HepG2 (cell line): Measurements from ENCODE around the gene MLLT10. TPM values are rescaled to one million over a fixed set of nuclear protein-coding genes. Genes with fewer than 3 reads are reported as not detected.
A peak's percentile ranks its signal among the peaks of the same experiment; 100 is the strongest.

Source experiments
- AGO1 ChIP-seq: fragments of 200-400 bp; formaldehyde crosslinking; IDR thresholded peaks from 2 replicates; pipeline ENCODE4 v1.6.1; 2017; ENCODE audit warnings: mild to moderate bottlenecking, low read depth, low read length, moderate library complexity; ENCODE audit not compliant: poor library complexity, severe bottlenecking
- KDM6A ChIP-seq: IDR thresholded peaks from 2 replicates; pipeline ENCODE4 v1.6.1; 2016; ENCODE audit warnings: low read depth
- MIXL1 ChIP-seq: IDR thresholded peaks from 2 replicates; pipeline ENCODE4 v1.6.1; 2016
- NPAS2 ChIP-seq: sonication (generic); formaldehyde crosslinking; IDR thresholded peaks from 2 replicates; pipeline ENCODE4 v1.8.0; 2022; ENCODE audit warnings: mild to moderate bottlenecking, missing genetic modification reagents, borderline replicate concordance
- NR1H2 ChIP-seq: sonication (generic); formaldehyde crosslinking; IDR thresholded peaks from 2 replicates; pipeline ENCODE4 v1.8.1; 2022; ENCODE audit warnings: low read depth, missing genetic modification reagents, borderline replicate concordance
- SMYD3 ChIP-seq: sonication (generic); formaldehyde crosslinking; IDR thresholded peaks from 2 replicates; pipeline ENCODE4 v1.8.1; 2023; ENCODE audit warnings: mild to moderate bottlenecking, missing genetic modification reagents
- SRY ChIP-seq: sonication (generic); formaldehyde crosslinking; IDR thresholded peaks from 2 replicates; pipeline ENCODE4 v1.8.0; 2022; ENCODE audit warnings: mild to moderate bottlenecking, missing genetic modification reagents
- TBX3 ChIP-seq: fragments of 450-650 bp; IDR thresholded peaks from 2 replicates; pipeline ENCODE4 v1.6.1; 2017; ENCODE audit warnings: antibody characterized with exemption, mild to moderate bottlenecking, inconsistent platforms, borderline replicate concordance
- TEAD2 ChIP-seq: sonication (generic); formaldehyde crosslinking; IDR thresholded peaks from 2 replicates; pipeline ENCODE4 v1.9.0; 2021; ENCODE audit warnings: missing genetic modification reagents
- U2AF1 ChIP-seq: fragments of 200-400 bp; formaldehyde crosslinking; optimal IDR thresholded peaks from 2 replicates; pipeline ENCODE3; 2017; ENCODE audit warnings: mild to moderate bottlenecking, low read depth, low read length
- YEATS2 ChIP-seq: sonication (generic); formaldehyde crosslinking; IDR thresholded peaks from 2 replicates; pipeline ENCODE4 v1.4.0; 2020; ENCODE audit warnings: missing genetic modification reagents, borderline replicate concordance
- ZFP62 ChIP-seq: sonication (generic); formaldehyde crosslinking; IDR thresholded peaks from 2 replicates; pipeline ENCODE4 v1.4.0; 2020; ENCODE audit warnings: missing genetic modification reagents
- ZNF292 ChIP-seq: sonication (generic); formaldehyde crosslinking; IDR thresholded peaks from 2 replicates; pipeline ENCODE4 v1.8.1; 2022; ENCODE audit warnings: mild to moderate bottlenecking, low read depth, missing genetic modification reagents, borderline replicate concordance
- ZNF354B ChIP-seq: sonication (generic); formaldehyde crosslinking; IDR thresholded peaks from 2 replicates; pipeline ENCODE4 v1.8.0; 2022; ENCODE audit warnings: mild to moderate bottlenecking, missing genetic modification reagents
- ZNF407 ChIP-seq: sonication (generic); formaldehyde crosslinking; IDR thresholded peaks from one replicate; pipeline ENCODE4 v1.5.1; 2020; ENCODE audit warnings: mild to moderate bottlenecking, missing genetic modification reagents; ENCODE audit errors: not compliant biosample characterization
- ZNF543 ChIP-seq: sonication (generic); formaldehyde crosslinking; IDR thresholded peaks from 2 replicates; pipeline ENCODE4 v1.4.0; 2020; ENCODE audit warnings: mild to moderate bottlenecking, missing genetic modification reagents
- ZNF557 ChIP-seq: sonication (generic); formaldehyde crosslinking; IDR thresholded peaks from 2 replicates; pipeline ENCODE4 v1.4.0; 2020; ENCODE audit warnings: missing genetic modification reagents
- ZNF564 ChIP-seq: sonication (generic); formaldehyde crosslinking; IDR thresholded peaks from 2 replicates; pipeline ENCODE4 v1.8.1; 2023; ENCODE audit warnings: mild to moderate bottlenecking, missing genetic modification reagents
- ZNF615 ChIP-seq: sonication (generic); formaldehyde crosslinking; IDR thresholded peaks from 2 replicates; pipeline ENCODE4 v1.5.0; 2020; ENCODE audit warnings: mild to moderate bottlenecking, missing genetic modification reagents, borderline replicate concordance
- ZNF788 ChIP-seq: sonication (generic); formaldehyde crosslinking; IDR thresholded peaks from 2 replicates; pipeline ENCODE4 v1.5.0; 2020; ENCODE audit warnings: mild to moderate bottlenecking, missing genetic modification reagents, borderline replicate concordance
- ZNF83 ChIP-seq: sonication (generic); formaldehyde crosslinking; IDR thresholded peaks from 2 replicates; pipeline ENCODE4 v1.4.0; 2020; ENCODE audit warnings: missing genetic modification reagents, mild to moderate bottlenecking, borderline replicate concordance
- ZSCAN31 ChIP-seq: sonication (generic); formaldehyde crosslinking; IDR thresholded peaks from 2 replicates; pipeline ENCODE4 v1.5.0; 2020; ENCODE audit warnings: low read depth, mild to moderate bottlenecking, missing genetic modification reagents
- polyA plus RNA-seq, 8 experiments: library from polyadenylated mRNA; depleted of rRNA in 3 of 8; stranded (reverse) in 7 of 8; unstranded in 1 of 8; fragments of >200 nt; fragmentation: Illumina TruSeq in 4 of 8; extraction: Trizol in 4 of 8; gene quantifications; 2 replicates each; pipeline versions ENCODE4 v1.2.1 to v1.2.3, GENCODE V29; 2011 to 2016; ENCODE audit warnings: low read depth in 4 of 8, missing spikeins in 1 of 8, mixed read lengths in 1 of 8; ENCODE audit not compliant: insufficient read depth in 1 of 8
- total RNA-seq, 5 experiments: library from RNA; depleted of rRNA; stranded (reverse); fragments of >200 nt; fragmentation: Illumina TruSeq; extraction: Trizol; gene quantifications; 2 replicates each; pipeline ENCODE4 v1.2.3, GENCODE V29; 2016; ENCODE audit warnings: low read depth in 1 of 5
- TF ChIP-seq, protein P1 (sequence below): sonication (generic); formaldehyde crosslinking; IDR thresholded peaks from 2 replicates; pipeline ENCODE4 v1.5.1; 2020; ENCODE audit warnings: missing genetic modification reagents, mild to moderate bottlenecking, borderline replicate concordance

Gene MLLT10
- total and polyA plus RNA-seq, 2 of the 13 experiments (the other 11 are each of a cell fraction or from before 2014, with no cell fraction given), result 51.3 to 84.1 TPM

DNA sequence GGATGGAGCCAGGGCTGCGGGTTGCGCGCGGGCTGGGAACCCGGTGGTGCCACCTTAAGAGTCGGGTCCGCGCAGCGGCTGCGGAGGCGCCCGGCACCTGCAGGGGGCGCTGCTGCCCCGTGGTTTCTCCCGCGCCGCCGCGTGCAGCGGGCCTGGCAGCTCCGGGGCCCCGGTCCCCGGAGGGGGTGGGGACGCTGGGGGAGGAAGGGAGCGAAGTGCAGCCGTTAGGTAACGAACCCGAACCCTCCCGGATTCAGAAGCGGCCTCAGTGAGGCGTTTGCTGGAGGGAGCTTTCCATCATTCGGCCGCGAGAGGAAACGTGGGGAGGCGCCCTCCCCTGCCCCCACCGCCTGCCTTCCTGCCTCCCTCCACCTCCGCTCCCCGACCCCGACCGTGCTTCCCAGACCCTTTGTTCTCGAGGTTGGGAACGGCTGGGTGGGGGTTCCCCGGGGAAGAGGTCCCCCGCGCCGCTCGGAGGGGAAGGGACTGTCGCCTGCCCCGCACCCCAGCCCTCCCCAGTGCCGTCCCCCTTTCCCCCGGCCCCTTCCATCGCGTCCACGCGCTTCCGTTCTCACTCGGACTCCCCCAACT is 38.2 kb upstream of the MLLT10 start (continued):
- peak; percentile 85 for TF ChIP-seq ZNF788 (CRISPR knock-in tag)
- TF ChIP-seq SMYD3 (CRISPR knock-in tag), result 0 out of 2 replicates have a peak, but pooled peaks have one; percentile 43
- peak; percentile 87 for TF ChIP-seq AGO1
- TF ChIP-seq NPAS2 (CRISPR knock-in tag), result no peak
- TF ChIP-seq KDM6A (CRISPR knock-in tag), result peak; percentile 69
- peak; percentile 93; the same call in 1 of the 2 replicates for TF ChIP-seq ZNF543 (CRISPR knock-in tag)
- peak; percentile 81; the same call in 1 of the 2 replicates for TF ChIP-seq YEATS2
- TF ChIP-seq ZNF564 (CRISPR knock-in tag), result peak; percentile 32
- no peak for TF ChIP-seq NR1H2 (CRISPR knock-in tag)
- TF ChIP-seq ZNF407 (CRISPR knock-in tag), result peak; percentile 79
- peak; percentile 79; the same call in 1 of the 2 replicates for TF ChIP-seq ZNF557 (CRISPR knock-in tag)
- TF ChIP-seq MIXL1 (CRISPR knock-in tag), result peak; percentile 92
- peak; percentile 92 for TF ChIP-seq U2AF1
- TF ChIP-seq ZNF292, result peak; percentile 84
- TF ChIP-seq TBX3, result no peak; the same call in 1 of the 2 replicates
- TF ChIP-seq ZNF354B, result peak; percentile 97
- TF ChIP-seq ZFP62 (CRISPR knock-in tag), result no peak
- TF ChIP-seq ZNF83 (CRISPR knock-in tag), result peak; percentile 90; the same call in 1 of the 2 replicates
- no peak; the same call in 1 of the 2 replicates for TF ChIP-seq SRY
- TF ChIP-seq TEAD2, result no peak
- TF ChIP-seq, protein P1, sequence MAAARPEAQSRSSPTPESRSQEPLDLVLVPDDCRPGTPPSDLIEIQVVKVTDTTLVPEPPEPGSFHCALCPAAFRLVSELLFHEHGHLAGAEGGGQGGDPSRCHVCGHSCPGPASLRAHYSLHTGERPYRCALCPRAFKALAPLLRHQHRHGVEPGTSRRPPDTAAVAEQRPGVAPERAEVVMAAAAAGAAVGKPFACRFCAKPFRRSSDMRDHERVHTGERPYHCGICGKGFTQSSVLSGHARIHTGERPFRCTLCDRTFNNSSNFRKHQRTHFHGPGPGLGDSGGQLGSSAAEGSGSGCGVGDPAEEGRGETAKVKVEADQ (CRISPR knock-in tag), result peak; percentile 36; the same call in 1 of the 2 replicates
- no peak for TF ChIP-seq ZNF615
- peak; percentile 98 for TF ChIP-seq ZSCAN31 (CRISPR knock-in tag)
